COLO829 (cell line): ENCODE results near the gene MED31.
A peak's percentile ranks its signal among the peaks of the same experiment; 100 is the strongest.
"Not testable (repeated sequence)": the region's sequence is repeated elsewhere in the genome, so short reads cannot be mapped to it uniquely, and the experiment has no call there.

Source experiments
- DNase-seq: peaks from one replicate; pipeline ENCODE4 v3.0.0; 2012; ENCODE audit warnings: low spot score

The MED31 gene

DNA sequence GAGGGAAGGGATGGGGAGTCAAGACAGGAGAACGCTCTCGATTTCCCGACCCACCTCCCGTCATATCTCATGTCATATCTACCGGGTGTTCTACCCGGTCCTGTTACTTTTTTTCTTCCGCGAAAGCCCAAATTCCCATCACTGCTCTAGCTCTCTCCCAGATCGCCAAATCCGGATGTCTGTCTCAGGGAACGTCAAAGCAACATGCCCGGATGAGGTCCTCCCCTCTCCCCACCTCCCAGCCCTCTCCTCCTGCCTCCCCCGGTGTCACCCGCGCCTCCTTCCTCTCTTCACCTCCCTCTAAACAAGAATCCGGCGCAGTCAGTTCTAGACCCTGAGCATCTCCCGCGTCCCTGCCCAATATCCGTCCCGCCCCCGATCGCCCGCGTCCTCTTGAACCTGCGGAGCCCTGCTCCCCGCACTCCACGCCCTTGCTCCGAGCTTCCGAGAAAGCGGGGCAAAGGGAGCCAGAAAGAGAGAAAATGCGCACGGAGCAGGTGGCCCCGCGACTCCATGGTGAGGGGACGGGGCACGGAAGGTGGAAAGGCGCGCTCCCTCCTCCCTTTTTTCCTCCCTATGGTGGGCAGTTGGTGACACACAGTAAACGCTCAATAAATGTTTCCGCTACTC lies 4.4 kb upstream of the MED31 start:
- not testable (repeated sequence) for DNase-seq

DNA sequence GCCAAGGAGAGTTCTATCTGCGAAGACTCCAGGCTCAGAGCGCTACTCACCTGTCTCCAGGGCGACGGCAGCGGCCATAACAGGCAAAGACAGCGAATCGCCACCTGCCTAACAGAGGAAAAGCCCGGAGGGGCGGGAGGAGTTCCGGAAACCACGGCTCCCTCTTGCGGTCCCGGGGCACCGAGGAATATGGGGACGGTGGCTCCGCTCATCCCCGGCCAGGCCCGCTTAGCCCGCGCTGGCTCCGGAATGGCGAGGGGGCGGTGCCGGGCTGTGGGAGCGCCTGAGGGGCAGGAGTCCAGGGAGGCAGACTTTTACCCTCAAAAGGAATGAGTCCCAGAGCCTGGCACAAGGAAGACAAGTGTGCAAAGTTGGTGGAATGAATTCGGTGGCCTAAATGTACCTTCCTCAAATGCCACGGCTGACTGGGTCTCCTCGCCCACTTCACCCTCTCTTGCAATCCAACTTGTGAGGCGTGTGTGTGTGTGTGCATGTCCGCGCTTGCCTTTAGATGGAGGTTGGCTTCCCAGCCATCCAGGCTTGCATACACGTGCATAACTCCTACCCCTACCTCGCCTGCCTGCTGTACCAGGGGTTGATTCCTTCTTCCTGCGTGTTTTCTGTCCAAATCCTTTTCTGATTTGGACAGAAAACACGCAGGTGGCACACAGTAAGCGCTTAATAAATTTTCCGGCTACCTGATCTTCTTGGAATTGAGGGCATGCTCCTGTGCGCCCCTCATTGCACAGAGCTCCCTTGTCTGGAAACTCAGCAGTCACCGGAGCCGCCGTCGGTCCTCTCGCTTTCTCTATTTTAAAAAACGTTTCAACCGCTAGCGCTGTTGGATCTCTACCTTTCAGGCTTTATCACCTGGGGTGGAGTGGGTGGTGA lies 3.7 kb upstream of the MED31 start:
- DNase-seq, result no peak

GRCh38 chr17:6651919-6652452 lies 581 bp upstream of the MED31 start:
- DNase-seq, result no peak

DNA sequence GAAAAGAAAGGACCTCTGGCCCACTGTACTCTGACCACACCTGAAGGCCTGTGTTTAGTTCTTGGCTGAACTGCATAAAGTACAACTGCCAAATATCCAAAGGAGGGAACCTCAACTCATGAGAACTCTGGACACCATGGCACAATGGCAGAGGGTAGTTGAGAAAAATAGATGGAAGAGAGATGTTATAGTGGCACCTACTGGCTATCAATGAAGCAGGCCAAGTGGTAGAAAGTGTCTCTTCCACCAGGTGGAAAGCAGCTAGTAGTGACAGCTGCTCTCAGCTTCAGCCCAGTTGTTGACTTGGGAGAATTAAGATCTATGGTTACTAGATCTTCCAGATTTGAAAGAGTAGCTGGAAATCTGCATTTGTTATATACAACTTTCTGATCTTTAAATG lies 3.2 kb downstream of the MED31 start:
- peak; percentile 26 for DNase-seq

GRCh38 chr17:6643451-6644125 lies 7.8 kb downstream of the MED31 start:
- DNase-seq, result no peak

DNA sequence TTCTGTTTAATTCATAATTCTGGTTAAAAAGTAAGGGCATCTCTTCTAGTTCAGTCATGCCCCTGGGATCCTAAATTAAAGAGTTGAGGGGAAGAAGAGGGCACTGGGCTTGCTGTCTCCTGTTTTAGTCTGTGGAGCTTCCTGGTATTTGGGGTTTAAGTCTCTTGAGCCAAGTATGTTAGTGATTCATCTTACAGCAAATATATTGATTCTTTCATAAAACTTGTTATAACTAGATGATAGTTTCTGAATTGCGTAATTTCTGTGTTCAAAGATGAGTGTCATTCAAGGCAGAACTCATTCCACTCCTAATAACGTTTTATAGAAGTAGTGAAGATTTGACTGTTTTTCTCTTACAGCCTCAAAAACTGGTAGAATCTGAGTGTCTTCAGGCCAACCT lies 8.8 kb downstream of the MED31 start:
- DNase-seq, result no peak

GRCh38 chr17:6641247-6641863 lies 10.1 kb downstream of the MED31 start:
- no peak for DNase-seq

DNA sequence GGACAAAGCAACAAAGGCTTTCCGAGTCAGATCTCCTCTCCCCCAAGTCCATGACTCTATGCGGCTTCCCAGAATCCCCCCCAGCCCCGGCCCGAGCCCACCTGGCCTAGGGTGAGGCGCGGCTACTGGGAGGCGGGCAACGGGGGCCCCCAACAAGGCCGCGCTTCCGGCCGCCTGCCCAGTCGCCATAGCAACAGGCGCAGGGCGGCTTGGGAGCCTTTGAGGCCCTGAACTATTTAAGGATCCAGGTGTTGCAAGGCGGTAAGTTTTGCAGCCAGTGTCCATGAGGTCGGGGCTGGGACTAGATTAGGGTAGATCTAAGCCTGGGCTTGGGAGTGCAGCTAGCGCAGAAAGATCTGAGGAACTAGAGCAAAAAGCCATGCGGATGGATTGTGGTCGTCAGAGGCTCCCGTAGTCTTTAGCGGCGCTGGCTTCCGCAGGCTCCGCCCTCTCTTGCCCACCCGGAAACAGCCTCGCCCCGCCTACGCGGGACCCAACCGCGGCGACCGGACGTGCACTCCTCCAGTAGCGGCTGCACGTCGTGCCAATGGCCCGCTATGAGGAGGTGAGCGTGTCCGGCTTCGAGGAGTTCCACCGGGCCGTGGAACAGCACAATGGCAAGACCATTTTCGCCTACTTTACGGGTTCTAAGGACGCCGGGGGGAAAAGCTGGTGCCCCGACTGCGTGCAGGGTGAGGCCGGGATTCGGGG lies 10.7 kb downstream of the MED31 start, which contains the start of the genes KIAA0753 and TXNDC17:
Gene KIAA0753 (minus strand): TSS at position 176 of the 711 bp plus-strand sequence. CDS start 5,608 bp downstream, outside the sequence.
Gene TXNDC17 (plus strand): TSS at position 525 of the 711 bp plus-strand sequence. CDS start 23 bp downstream, at position 548.
- DNase-seq, result peak; percentile 89

DNA sequence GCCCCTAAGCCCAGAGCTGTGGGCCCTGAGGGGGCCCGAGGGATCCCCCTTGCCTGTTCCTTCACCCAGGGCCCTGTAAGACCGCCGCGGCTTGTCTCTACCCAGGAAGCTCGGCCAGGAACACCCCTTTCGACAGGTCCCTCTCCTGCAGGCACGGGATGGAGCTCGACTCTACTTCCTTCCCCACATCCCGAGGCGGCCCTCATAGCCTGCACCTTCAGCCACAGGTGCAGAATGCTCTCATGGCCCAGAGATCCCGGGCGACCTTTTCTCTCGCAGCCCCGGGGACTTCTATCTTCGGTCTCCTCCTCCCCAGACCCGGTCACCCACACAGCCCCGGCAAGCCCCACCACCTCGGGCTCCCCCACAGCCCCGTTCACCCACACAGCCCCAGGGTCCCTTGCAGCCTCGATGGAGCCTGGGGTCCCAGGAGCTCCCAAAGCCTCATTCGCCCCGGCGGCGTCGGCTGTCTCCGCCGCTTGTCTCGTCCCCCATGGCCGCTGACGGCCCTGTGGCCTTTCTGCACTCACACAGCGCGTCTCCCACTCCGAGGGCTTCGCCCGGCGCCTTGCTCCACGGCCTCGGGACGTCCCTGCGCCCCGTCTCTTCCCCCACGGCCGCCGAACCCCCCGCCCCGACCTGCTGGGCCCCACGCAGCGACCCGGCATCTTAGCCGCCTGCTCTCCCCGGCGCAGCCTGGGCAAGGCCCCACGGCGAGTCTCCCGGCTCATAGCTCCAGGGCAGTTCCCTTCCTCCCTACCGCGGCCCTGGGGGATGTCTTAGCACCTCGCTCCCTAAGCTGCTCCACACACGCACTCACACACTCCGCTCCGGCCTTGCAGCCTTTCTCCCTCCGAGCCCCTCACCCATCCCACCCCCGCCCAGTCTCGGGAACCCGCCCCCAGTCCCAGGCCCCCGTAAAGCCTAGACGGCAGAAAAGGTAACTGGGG lies 11.5 kb downstream of the MED31 start:
- no peak for DNase-seq

DNA sequence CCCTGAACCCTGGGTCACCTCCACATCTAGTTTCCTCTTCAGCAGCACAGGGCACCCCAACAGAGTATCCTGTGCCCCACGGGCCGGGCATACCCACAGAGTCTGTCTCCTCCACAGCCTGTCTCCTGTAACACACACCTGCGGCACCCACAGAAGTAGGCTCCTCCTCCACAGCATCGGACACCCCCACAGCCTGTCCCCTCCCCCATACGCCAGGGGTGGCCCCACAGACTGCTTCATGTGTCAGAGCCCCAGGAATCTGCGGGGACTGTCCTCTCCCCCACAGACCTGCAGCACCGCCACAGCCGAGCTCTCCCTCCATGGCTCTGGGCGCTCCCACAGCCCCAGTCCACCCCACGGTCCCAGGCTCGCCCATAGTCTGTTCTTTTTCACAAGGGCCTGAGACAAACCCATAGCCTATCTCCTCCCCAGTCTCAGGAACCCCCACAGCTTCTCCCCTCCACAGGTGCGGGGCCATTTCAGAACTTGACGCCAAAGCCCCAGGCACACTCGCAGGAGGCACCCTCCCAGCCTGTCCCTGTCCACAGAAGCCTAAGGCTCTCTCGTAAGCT lies 12.3 kb downstream of the MED31 start:
- DNase-seq, result no peak

DNA sequence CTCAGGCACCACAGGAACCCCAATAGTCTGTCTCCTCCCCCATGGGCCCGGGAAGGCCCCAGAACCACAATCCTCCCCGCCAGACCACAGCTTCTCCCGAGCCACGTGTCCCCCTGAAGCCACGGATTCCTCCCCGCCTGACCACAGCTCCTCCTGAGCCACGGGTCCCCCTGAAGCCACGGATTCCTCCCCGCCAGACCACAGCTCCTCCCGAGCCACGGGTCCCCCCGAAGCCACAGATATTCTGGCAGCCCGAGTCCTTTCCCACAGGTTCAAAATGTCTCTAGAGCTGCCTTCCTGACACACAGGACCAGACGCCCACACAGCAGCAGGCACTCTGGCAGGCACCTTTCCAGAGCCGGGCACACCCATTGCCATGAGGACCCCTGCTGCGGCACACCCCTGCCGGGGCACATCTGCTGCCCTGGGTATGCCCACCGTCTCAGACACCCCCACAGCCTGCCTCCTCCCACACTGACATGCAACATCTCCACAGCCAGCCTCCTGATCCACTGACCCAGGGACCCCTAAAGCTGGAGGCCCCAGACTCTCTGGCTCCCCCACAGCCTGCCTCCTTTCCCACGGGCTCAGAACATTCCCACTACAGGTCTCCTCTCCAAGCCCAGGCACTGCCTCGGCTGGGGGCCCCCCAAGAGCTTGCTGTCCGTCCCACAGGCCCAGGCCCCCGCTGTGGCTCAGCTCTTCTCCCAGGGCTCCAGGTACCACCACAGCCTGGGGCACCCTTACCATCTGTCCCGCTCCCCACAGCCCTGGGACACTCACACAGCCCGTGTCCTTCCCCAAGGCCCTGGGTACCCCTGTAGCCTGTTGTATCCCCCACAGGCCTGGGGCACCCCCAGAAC lies 13.1 kb downstream of the MED31 start:
- no peak for DNase-seq

GRCh38 chr17:6637458-6637840 lies 14.0 kb downstream of the MED31 start:
- DNase-seq, result no peak

DNA sequence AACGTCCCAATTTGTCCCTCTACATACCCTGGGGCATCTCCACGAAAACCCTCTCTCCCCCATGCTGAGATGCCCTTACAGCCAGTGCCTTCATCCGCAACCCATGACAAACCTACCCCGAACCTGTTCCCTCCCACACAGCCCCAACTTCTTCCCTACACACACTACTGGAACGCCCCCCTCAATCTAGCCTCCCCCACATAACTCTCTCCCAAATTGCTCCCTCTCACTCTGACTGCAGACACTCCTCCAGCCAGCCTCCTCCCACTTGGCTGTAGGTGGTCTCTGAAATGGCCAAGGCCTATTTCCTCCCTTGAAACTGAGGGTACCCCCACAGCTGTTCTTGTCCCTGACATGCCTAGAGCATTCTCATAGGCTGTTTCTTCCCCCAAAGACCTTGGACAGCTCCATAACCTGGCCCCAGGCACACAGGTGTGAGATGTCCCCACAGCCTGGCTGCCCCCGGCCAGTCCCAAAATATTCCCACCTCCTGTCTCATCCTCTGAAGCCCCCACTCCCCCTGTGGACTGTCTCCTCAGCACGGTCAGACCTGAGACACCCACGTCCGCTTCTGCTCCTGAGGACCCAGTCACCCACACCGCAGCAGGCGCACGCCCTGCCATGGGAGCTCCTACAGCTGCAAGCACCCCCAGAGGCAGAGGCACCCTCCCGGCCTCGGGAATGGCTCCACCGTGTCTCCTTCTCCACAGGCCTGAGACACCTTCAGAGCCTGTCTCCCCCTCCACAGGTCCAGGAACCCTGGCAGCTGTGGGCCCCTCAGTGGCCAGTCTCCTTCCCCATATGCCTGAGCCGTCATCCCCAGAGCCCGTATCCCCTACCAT lies 14.6 kb downstream of the MED31 start:
- DNase-seq, result no peak

DNA sequence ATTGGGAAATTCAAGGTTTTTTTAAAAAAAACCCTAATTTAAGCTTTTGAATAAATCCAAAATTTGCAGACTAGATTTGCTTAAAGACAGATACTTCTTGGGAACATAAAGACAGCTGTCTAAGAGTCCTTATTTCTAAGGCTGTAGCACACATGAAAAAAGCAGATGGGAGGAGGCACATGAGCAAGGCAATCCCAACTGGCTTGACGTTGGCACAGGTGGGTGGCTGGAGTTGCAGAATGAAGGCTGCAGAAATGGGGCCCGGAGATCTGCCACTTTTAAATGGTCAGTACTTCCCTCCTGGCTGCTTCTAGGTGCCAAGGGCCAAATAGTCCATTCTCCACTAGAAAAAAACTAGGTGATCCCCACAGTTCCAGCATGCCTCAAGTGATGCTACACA lies 15.3 kb downstream of the MED31 start:
- no peak for DNase-seq

DNA sequence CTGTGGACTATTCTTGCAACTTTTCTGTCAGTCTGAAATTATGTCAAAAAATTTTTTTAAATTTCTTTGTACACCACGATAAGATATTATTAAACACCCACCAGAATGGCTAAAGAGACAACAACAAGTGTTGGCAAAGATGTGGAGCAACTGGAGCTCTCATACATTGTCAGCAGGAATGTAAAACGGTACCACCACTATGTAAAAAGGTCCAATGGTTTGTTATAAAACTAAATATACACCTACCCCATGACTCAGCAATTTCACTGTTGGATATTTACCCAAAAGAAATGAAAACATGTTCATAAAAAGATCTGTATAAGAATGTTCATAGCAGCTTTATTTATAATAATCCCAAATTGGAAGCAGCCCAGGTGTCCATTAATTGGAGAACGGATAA lies 18.1 kb downstream of the MED31 start:
- DNase-seq, result no peak

DNA sequence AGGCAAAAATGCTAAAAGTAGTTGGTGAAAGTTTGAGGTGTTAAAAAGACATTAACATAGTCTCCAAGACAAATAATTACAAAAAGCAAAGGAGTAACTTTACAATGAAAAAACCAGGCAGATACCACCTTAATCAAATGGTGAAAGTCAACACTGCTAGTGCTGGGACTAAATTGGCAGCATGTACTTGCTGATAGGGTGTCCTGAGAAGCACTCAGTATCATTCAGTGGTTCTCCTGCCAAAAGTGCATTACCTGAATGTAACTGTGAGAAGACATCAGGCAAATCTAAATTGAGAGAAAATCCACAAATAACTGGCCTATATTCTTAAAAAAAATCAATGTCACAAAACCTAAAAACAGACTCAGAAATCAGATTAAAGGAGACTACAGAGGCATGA lies 18.9 kb downstream of the MED31 start:
- DNase-seq, result no peak

DNA sequence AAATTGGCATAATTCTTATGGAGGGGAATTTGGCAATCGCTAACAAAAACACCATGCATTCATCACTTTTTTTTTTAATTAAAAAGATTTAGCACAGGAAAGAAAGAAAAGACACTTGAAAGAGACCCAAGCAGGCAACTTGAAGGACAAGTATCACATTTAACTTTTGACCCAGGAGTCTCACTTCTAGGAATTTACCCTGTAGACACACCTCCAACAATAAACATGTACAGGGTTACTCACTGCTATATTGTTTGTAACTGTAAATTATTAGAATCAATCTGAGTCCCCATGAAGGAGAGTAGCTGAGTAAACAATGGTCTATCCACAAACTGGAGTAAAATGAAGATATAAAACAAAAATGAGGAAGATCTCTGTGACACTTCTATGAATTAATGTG lies 21.0 kb downstream of the MED31 start:
- DNase-seq, result no peak

- DNase-seq, result no peak
Observed at GRCh38 chr17:6627019-6627418, 24.4 kb downstream of the MED31 start.
